Transverse colon (tissue), 4 donors: ENCODE results near the gene TNRC6B.

Experiments used
- CTCF ChIP-seq, 5 experiments: fragments of 200-600 bp in 3 of 5; fragments of 450-650 bp in 2 of 5; sonication (generic) in 3 of 5; IDR thresholded peaks; 1 replicate in 2 of 5; 2 replicates in 3 of 5; pipeline ENCODE4 v1.5.1; 2016 to 2017; ENCODE audit warnings: antibody characterized with exemption in 5 of 5, inconsistent platforms in 3 of 5, mild to moderate bottlenecking in 2 of 5, moderate library complexity in 1 of 5
- POLR2A ChIP-seq: fragments of 450-650 bp; IDR thresholded peaks from one replicate; pipeline ENCODE4 v1.6.1; 2016; ENCODE audit warnings: antibody characterized with exemption, mild to moderate bottlenecking, moderate library complexity
- POLR2AphosphoS5 ChIP-seq, 3 donors: sonication (generic); formaldehyde crosslinking; IDR thresholded peaks; one replicate each; pipeline ENCODE4 v1.6.1; 2016; ENCODE audit warnings: antibody characterized with exemption in 3 of 3

GRCh38 chr22:40263191-40263590 is 85.5 kb downstream of the TNRC6B start:
- TF ChIP-seq CTCF (IDR thresholded peaks at IDR 0.05) (no peak), POLR2A (no peak), POLR2AphosphoS5 (IDR thresholded peaks at IDR 0.05) (no peak)
